ENCODE measurements around the gene SERPINB6. TPM values are rescaled to one million over a fixed set of nuclear protein-coding genes. Genes with fewer than 3 reads are reported as not detected.
A peak's percentile ranks its signal among the peaks of the same experiment; 100 is the strongest.

SERPINB6 gene
- total and polyA plus RNA-seq, 9 of the 15 experiments (the other 6 are each of a cell fraction or from before 2014, with no cell fraction given): 86.6 to 211 (median 143) TPM

DNA sequence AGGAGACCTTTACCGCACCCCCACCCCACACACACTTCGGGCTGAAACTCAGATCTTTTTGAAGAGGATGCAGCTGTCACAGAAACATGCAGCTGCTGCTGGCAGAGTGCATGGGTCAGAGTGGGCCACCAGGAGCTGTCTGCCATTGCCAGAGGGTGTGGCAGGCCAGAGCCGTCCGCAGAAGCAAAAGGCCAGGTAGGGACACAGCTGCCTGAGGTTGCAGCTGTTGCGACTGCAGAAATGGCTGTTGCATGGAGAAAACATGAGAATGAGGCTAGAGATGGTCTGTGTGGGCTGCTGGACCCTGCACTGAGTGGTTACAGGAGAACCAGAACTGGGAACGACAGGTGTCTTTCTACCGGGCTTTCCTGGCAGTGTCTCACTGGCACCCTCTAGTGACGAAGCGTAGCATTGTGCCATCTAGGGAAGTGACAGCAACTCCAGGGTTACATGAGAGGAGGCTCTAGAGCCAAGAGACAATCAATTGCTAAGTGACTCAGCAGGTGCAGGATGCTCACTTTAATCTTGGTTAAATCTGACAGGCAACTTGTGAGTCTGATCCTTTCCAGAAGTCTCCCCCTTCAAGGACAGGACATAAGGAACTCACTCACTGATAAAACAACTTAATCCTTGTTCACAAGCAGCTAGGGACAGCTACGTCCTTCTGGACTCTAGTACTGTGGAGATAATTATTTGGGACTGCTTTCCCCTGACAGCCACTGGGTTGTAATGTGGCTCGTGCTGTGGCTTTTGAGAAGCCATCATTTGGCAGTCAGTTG lies 39.2 kb downstream of the SERPINB6 start:
- WGBS (ENCODE audit: insufficient coverage, low coverage, missing lambda C conversion rate): 25% methylated on average over 11 of the region's 11 CpGs
- intact Hi-C loops (cut with micrococcal nuclease) (loop anchor here (1.0 to 5.0 kb wide), 5 partner anchors 57 to 195 kb away; no protein-coding TSS in a partner anchor), in situ Hi-C loops (cut with MboI) (loop anchor here (5.0 kb wide), 2 partner anchors 75 to 145 kb away; no protein-coding TSS in a partner anchor)
- no peak overlapping the region for H3K9ac ChIP-seq (ENCODE audit: insufficient read depth in 1 of 2, low read depth in 2 of 2, low read length in 2 of 2)
- H3K79me2 ChIP-seq (ENCODE audit: control insufficient read depth, insufficient read depth, low read length): no peaks in the 10 kb centered on the region
- no peaks in the 10 kb centered on the region for H3K9me1 ChIP-seq (ENCODE audit: control insufficient read depth, insufficient read depth, low read length)
- no peaks in the 10 kb centered on the region for H3K27me3 ChIP-seq (ENCODE audit: control insufficient read depth in 2 of 2, insufficient read depth in 2 of 2, low read length in 2 of 2)
- ATAC-seq (peak; percentile 99), FAIRE-seq (peak; percentile 99), DNase-seq (ENCODE audit: extremely low read depth in 1 of 4, low spot score in 3 of 4) (peak; percentile 94 to 97 (median 94))
- ChIA-PET CTCF (ENCODE audit: low intra/inter-chr PET ratio) (interaction anchor here (0.7 to 3.5 kb wide), 5 partner anchors 15 to 145 kb away, joined by 3 to 39 read pairs (median 19); no protein-coding TSS in a partner anchor), POLR2A (interaction anchor here (0.6 to 3.8 kb wide), 14 partner anchors 11 to 167 kb away, joined by 3 to 16 read pairs (median 3); partner anchors contain the start of genes SERPINB1 and SERPINB9)
- 0 out of 2 replicates have a peak, but pooled peaks cover 2% of the 10 kb centered on the region for H3K9me3 ChIP-seq (replicated peaks; ENCODE audit: control insufficient read depth, insufficient read depth, low read depth, low read length)
- peak overlapping the region; percentile 53 for H3K4me2 ChIP-seq (ENCODE audit: insufficient read depth, low read length)
- BruUV-seq (replicated peaks): no TSS peak
- H3K4me1 ChIP-seq (replicated peaks in 1 of 2; ENCODE audit: control insufficient read depth in 2 of 2, insufficient read depth in 2 of 2, low read length in 2 of 2): peaks cover 9 to 13% of the 10 kb centered on the region in 2 experiments; a peak in 4 of 5 replicates
- peak overlapping the region; percentile 34; the same call in 1 of the 2 replicates for H2AFZ ChIP-seq (ENCODE audit: low read depth, low read length)
- H4K20me1 ChIP-seq (replicated peaks; ENCODE audit: control insufficient read depth, insufficient read depth, low read length): no peaks in the 10 kb centered on the region
- no peak overlapping the region for H3K4me3 ChIP-seq
- H3K36me3 ChIP-seq (ENCODE audit: control insufficient read depth, insufficient read depth, low read length): no peaks in the 10 kb centered on the region
- H3K27ac ChIP-seq (ENCODE audit: extremely low read depth, low read depth, low read length): 0 out of 3 replicates have a peak overlapping the region, but pooled peaks have one; percentile 2
- no peak for TF ChIP-seq PRPF4 (IDR thresholded peaks at IDR 0.05; ENCODE audit: insufficient read depth, low read depth, low read length, poor library complexity, severe bottlenecking)
- TF ChIP-seq NONO (IDR thresholded peaks at IDR 0.05; ENCODE audit: low read depth in 2 of 2, low read length in 1 of 2): 0 out of 4 replicates have a peak, but pooled peaks of 1 of the 2 experiments have one; percentile 51
- peak; percentile 100 for TF ChIP-seq HES1 (IDR thresholded peaks at IDR 0.05; ENCODE audit: low read depth)
- no peak for TF ChIP-seq CEBPG (CRISPR knock-in tag; IDR thresholded peaks at IDR 0.05)
- 0 out of 4 replicates have a peak, but pooled peaks of 1 of the 2 experiments have one; percentile 4 for TF ChIP-seq CEBPG (tag; conservative IDR thresholded peaks at IDR 0.05 in 1 of 2, IDR thresholded peaks at IDR 0.05 in 1 of 2)
- TF ChIP-seq CC2D1A (IDR thresholded peaks at IDR 0.05): peak; percentile 95
- TF ChIP-seq BHLHE40 (IDR thresholded peaks at IDR 0.05; ENCODE audit: low read length): peak; percentile 95
- 0 out of 2 replicates have a peak, but pooled peaks have one; percentile 24 for TF ChIP-seq SMAD3 (CRISPR knock-in tag; conservative IDR thresholded peaks at IDR 0.05)
- TF ChIP-seq SMC3 (conservative IDR thresholded peaks at IDR 0.05; ENCODE audit: insufficient read depth, low read depth, low read length): peak; percentile 99
- peak; percentile 41; the same call in 1 of the 2 replicates for TF ChIP-seq THAP12 (CRISPR knock-in tag; IDR thresholded peaks at IDR 0.05)
- TF ChIP-seq ZBTB1 (CRISPR knock-in tag; IDR thresholded peaks at IDR 0.05; ENCODE audit: borderline replicate concordance, low read depth): no peak; the same call in 1 of the 2 replicates
- peak; percentile 94 for TF ChIP-seq HLTF (IDR thresholded peaks at IDR 0.05)
- TF ChIP-seq ZBTB7A (IDR thresholded peaks at IDR 0.05; ENCODE audit: borderline replicate concordance, control insufficient read depth, low read depth, low read length): no peak
- TF ChIP-seq ZSCAN29 (IDR thresholded peaks at IDR 0.05): no peak
- TF ChIP-seq RBM14 (IDR thresholded peaks at IDR 0.05; ENCODE audit: borderline replicate concordance, insufficient read depth, low read depth, low read length): no peak
- peak; percentile 60; the same call in 1 of the 2 replicates for TF ChIP-seq CBX1 (IDR thresholded peaks at IDR 0.05; ENCODE audit: low read depth)
- peak; percentile 100 for TF ChIP-seq CTBP1 (IDR thresholded peaks at IDR 0.05; ENCODE audit: borderline replicate concordance)
- TF ChIP-seq PURB (CRISPR knock-in tag; IDR thresholded peaks at IDR 0.05; ENCODE audit: low read depth): no peak
- no peak; the same call in 1 of the 2 replicates for TF ChIP-seq RFX5 (IDR thresholded peaks at IDR 0.05; ENCODE audit: low read depth, low read length)

Data from K562 (cell line).